ENCODE data around the gene WRNIP1.

Gene WRNIP1

GRCh38 chr6:2740581-2740980 lies 24.6 kb upstream of the WRNIP1 start:
- no peak for DNase-seq

- DNase-seq = no peak
These were observed 23.4 kb upstream of the WRNIP1 start for GRCh38 chr6:2741756-2742155.

GRCh38 chr6:2743280-2744208 lies 21.6 kb upstream of the WRNIP1 start:
- DNase-seq = no peak

GRCh38 chr6:2744209-2744771 lies 20.9 kb upstream of the WRNIP1 start:
- peak in 14 of 51 donors; percentile 8 to 56 (median 36) for DNase-seq

GRCh38 chr6:2744778-2745177 lies 20.4 kb upstream of the WRNIP1 start:
- no peak for DNase-seq

- DNase-seq = no peak
These were observed 19.9 kb upstream of the WRNIP1 start for GRCh38 chr6:2745246-2745645.

GRCh38 chr6:2746557-2747061 lies 18.6 kb upstream of the WRNIP1 start:
- DNase-seq = no peak

- no peak for DNase-seq
These were observed 17.0 kb upstream of the WRNIP1 start for GRCh38 chr6:2748183-2748582.

- peak in 31 of 51 donors; percentile 10 to 82 (median 38) for DNase-seq
These were observed 15.1 kb upstream of the WRNIP1 start for GRCh38 chr6:2749969-2750600.

- no peak for DNase-seq
These were observed 14.4 kb upstream of the WRNIP1 start, which contains the start of gene MYLK4 for GRCh38 chr6:2750832-2751231. Gene MYLK4, minus strand, starts transcription at chr6:2750922. Its CDS starts 1,628 bp downstream, at chr6:2749294.

GRCh38 chr6:2751871-2752270 lies 13.3 kb upstream of the WRNIP1 start:
- DNase-seq = no peak

GRCh38 chr6:2752477-2753109 lies 12.6 kb upstream of the WRNIP1 start:
- peak in 1 of 51 donors; percentile 43 for DNase-seq

- DNase-seq = peak in 3 of 51 donors; percentile 18 to 43 (median 35)
These were observed 12.1 kb upstream of the WRNIP1 start for GRCh38 chr6:2753110-2753489.

GRCh38 chr6:2753743-2754142 lies 11.4 kb upstream of the WRNIP1 start:
- DNase-seq = no peak

- DNase-seq = no peak
These were observed 10.8 kb upstream of the WRNIP1 start for GRCh38 chr6:2754393-2754792.

GRCh38 chr6:2754911-2755310 lies 10.3 kb upstream of the WRNIP1 start:
- DNase-seq = no peak

- DNase-seq = no peak
These were observed 9.7 kb upstream of the WRNIP1 start for GRCh38 chr6:2755456-2755855.

- DNase-seq = no peak
These were observed 9.0 kb upstream of the WRNIP1 start for GRCh38 chr6:2756241-2756640.

GRCh38 chr6:2756687-2757224 lies 8.4 kb upstream of the WRNIP1 start:
- DNase-seq = no peak

GRCh38 chr6:2758980-2759379 lies 6.2 kb upstream of the WRNIP1 start:
- no peak for DNase-seq

Measured in hypothalamus (tissue), 51 donors.